Hepatic stellate cell (primary cell): ENCODE data around the gene GAK.

Experiments used
- DNase-seq: peaks from one replicate; pipeline ENCODE4 v3.0.0; 2011; ENCODE audit warnings: low spot score

GAK gene

GRCh38 chr4:907103-907400 is 25.1 kb downstream of the GAK start:
- no peak for DNase-seq

- DNase-seq: no peak
Observed at GRCh38 chr4:906339-907102, 25.6 kb downstream of the GAK start.

- no peak for DNase-seq
Observed at GRCh38 chr4:905485-906338, 26.4 kb downstream of the GAK start.

GRCh38 chr4:903066-904046 is 28.8 kb downstream of the GAK start:
- DNase-seq: no peak

GRCh38 chr4:901192-901910 is 30.8 kb downstream of the GAK start:
- no peak for DNase-seq

GRCh38 chr4:900721-901120 is 31.4 kb downstream of the GAK start:
- no peak for DNase-seq

- DNase-seq: no peak
Observed at GRCh38 chr4:900073-900472, 32.0 kb downstream of the GAK start.

GRCh38 chr4:899556-899906 is 32.6 kb downstream of the GAK start:
- no peak for DNase-seq

GRCh38 chr4:898869-899555 is 33.1 kb downstream of the GAK start:
- no peak for DNase-seq

- no peak for DNase-seq
Observed at GRCh38 chr4:898123-898522, 34.0 kb downstream of the GAK start.

- DNase-seq: no peak
Observed at GRCh38 chr4:896630-897029, 35.5 kb downstream of the GAK start.

GRCh38 chr4:896216-896615 is 35.9 kb downstream of the GAK start:
- DNase-seq: no peak

- no peak for DNase-seq
Observed at GRCh38 chr4:895596-895995, 36.5 kb downstream of the GAK start.

GRCh38 chr4:893995-894705 is 38.0 kb downstream of the GAK start:
- no peak for DNase-seq

- no peak for DNase-seq
Observed at GRCh38 chr4:893276-893994, 38.7 kb downstream of the GAK start.

GRCh38 chr4:892780-893179 is 39.3 kb downstream of the GAK start:
- DNase-seq: no peak

- no peak for DNase-seq
Observed at GRCh38 chr4:891747-892146, 40.4 kb downstream of the GAK start.

GRCh38 chr4:890036-890695 is 42.0 kb downstream of the GAK start:
- DNase-seq: no peak

- DNase-seq: no peak
Observed at GRCh38 chr4:889516-889915, 42.6 kb downstream of the GAK start.
